HepG2 (cell line): ENCODE results near the gene ARAP1. TPM values are rescaled to one million over a fixed set of nuclear protein-coding genes. Genes with fewer than 3 reads are reported as not detected.

Experiments used
- ATAC-seq: fragments of 200-7000 bp; cut with Tn5 transposase; 3 replicates; pipeline ENCODE4 v1.9.1; 2020; ENCODE audit warnings: mild to moderate bottlenecking, moderate library complexity
- BruUV-seq: library from RNA; stranded (reverse); fragments of 400-500 nt; replicated peaks from 2 replicates; lab custom pipeline; 2021; lab: Mats Ljungman, UMichigan
- CTCF ChIA-PET: fragments of 300-600 bp; formaldehyde crosslinking; extraction: SDS; loops from one replicate; lab custom pipeline; 2021; ENCODE audit warnings: low total read pairs, inconsistent platforms, low intra/inter-chr PET ratio; lab: Yijun Ruan, JAX
- POLR2A ChIA-PET: fragments of 350-600 bp; sonication (Branson Sonifier 250); formaldehyde crosslinking; loops from one replicate; lab custom pipeline; 2020; ENCODE audit warnings: antibody characterized with exemption, inconsistent platforms; lab: Yijun Ruan, JAX
- DNase-seq: peaks from one replicate; pipeline ENCODE4 v3.0.0-alpha.2; 2015; ENCODE audit warnings: low spot score
- FAIRE-seq: peaks from 3 replicates; lab custom pipeline; 2011; peaks lifted over from hg19 to GRCh38; lab: Jason Lieb, UNC
- H2AFZ ChIP-seq: one replicate; pipeline ENCODE4 v1.6.1; 2011; ENCODE audit warnings: low read length, inconsistent platforms
- H3K27ac ChIP-seq: fragments of 300-600 bp; 3 replicates; pipeline ENCODE4 v1.8.0; 2011; ENCODE audit warnings: mixed run types, mild to moderate bottlenecking, mixed read lengths, low read length, inconsistent platforms; ENCODE audit not compliant: insufficient read depth; ENCODE audit errors: extremely low read length
- H3K27me3 ChIP-seq, 2 experiments: fragments of 200-600 bp in 1 of 2; 2 replicates in 1 of 2; 3 replicates in 1 of 2; pipeline versions ENCODE4 v1.6.0 to v1.8.0; 2011; ENCODE audit warnings: low read length in 2 of 2, mild to moderate bottlenecking in 2 of 2, moderate library complexity in 2 of 2, inconsistent platforms in 1 of 2; ENCODE audit not compliant: insufficient read depth in 2 of 2, control insufficient read depth in 1 of 2
- H3K36me3 ChIP-seq, 2 experiments: fragments of 200-600 bp in 1 of 2; replicated peaks in 1 of 2; 2 replicates in 1 of 2; 3 replicates in 1 of 2; pipeline versions ENCODE4 v1.5.1 to v1.8.0; 2011; ENCODE audit warnings: low read length in 2 of 2, inconsistent platforms in 1 of 2; ENCODE audit not compliant: insufficient read depth in 2 of 2, control insufficient read depth in 1 of 2
- H3K4me1 ChIP-seq: 2 replicates; pipeline ENCODE4 v1.5.1; 2012; ENCODE audit warnings: low read length, inconsistent platforms; ENCODE audit not compliant: insufficient read depth
- H3K4me2 ChIP-seq: 2 replicates; pipeline ENCODE4 v1.6.0; 2011; ENCODE audit warnings: low read depth, low read length, inconsistent platforms
- H3K4me3 ChIP-seq, 3 experiments: fragments of 200-600 bp in 1 of 3; sonication (generic), shearing (Covaris generic) in 1 of 3; replicated peaks in 1 of 3; 2 replicates each; pipeline ENCODE4 v1.5.1; 2011 to 2016; ENCODE audit warnings: low read length in 3 of 3, inconsistent platforms in 2 of 3, low read depth in 2 of 3, mild to moderate bottlenecking in 2 of 3, control low read depth in 1 of 3, mixed read lengths in 1 of 3; ENCODE audit not compliant: insufficient read depth in 1 of 3
- H3K79me2 ChIP-seq: one replicate; pipeline ENCODE4 v1.6.1; 2011; ENCODE audit warnings: low read length, inconsistent platforms; ENCODE audit not compliant: insufficient read depth
- H3K9ac ChIP-seq: 2 replicates; pipeline ENCODE4 v1.6.0; 2011; ENCODE audit warnings: mild to moderate bottlenecking, low read depth, low read length, inconsistent platforms; ENCODE audit not compliant: insufficient read depth
- H3K9me3 ChIP-seq: 2 replicates; pipeline ENCODE4 v1.5.1; 2012; ENCODE audit warnings: mild to moderate bottlenecking, low read length
- H4K20me1 ChIP-seq: 2 replicates; pipeline ENCODE4 v1.6.0; 2011; ENCODE audit warnings: inconsistent platforms, mild to moderate bottlenecking, low read length, moderate library complexity; ENCODE audit not compliant: insufficient read depth
- ARID4A ChIP-seq: sonication (generic); formaldehyde crosslinking; IDR thresholded peaks from 2 replicates; pipeline ENCODE4 v1.5.0; 2020; ENCODE audit warnings: mild to moderate bottlenecking, missing genetic modification reagents, borderline replicate concordance
- CEBPB ChIP-seq: IDR thresholded peaks from 2 replicates; pipeline ENCODE4 v1.6.1; 2011; ENCODE audit warnings: low read depth, low read length, improper control_type of control experiment, borderline replicate concordance
- PITX1 ChIP-seq: sonication (generic); formaldehyde crosslinking; IDR thresholded peaks from 2 replicates; pipeline ENCODE4 v1.5.1; 2020; ENCODE audit warnings: mild to moderate bottlenecking, missing genetic modification reagents
- RBM22 ChIP-seq: fragments of 200-400 bp; formaldehyde crosslinking; optimal IDR thresholded peaks from 2 replicates; pipeline ENCODE3; 2017; ENCODE audit warnings: mild to moderate bottlenecking, low read length, moderate library complexity
- TCF7L2 ChIP-seq: IDR thresholded peaks from 2 replicates; pipeline ENCODE4 v1.6.1; 2011; ENCODE audit warnings: mild to moderate bottlenecking, low read depth, low read length, moderate library complexity
- TEAD3 ChIP-seq: optimal IDR thresholded peaks from 2 replicates; pipeline ENCODE3; 2016; ENCODE audit warnings: borderline replicate concordance
- ZBTB39 ChIP-seq: sonication (generic); formaldehyde crosslinking; IDR thresholded peaks from 2 replicates; pipeline ENCODE4 v1.5.0; 2020; ENCODE audit warnings: missing genetic modification reagents
- ZFP37 ChIP-seq: sonication (generic); formaldehyde crosslinking; IDR thresholded peaks from 2 replicates; pipeline ENCODE4 v1.4.0; 2020; ENCODE audit warnings: missing genetic modification reagents, borderline replicate concordance
- ZFP90 ChIP-seq: sonication (generic); formaldehyde crosslinking; IDR thresholded peaks from 2 replicates; pipeline ENCODE4 v1.8.0; 2022; ENCODE audit warnings: missing genetic modification reagents, mild to moderate bottlenecking, inconsistent platforms, borderline replicate concordance
- ZFX ChIP-seq: sonication (generic); formaldehyde crosslinking; IDR thresholded peaks from 2 replicates; pipeline ENCODE4 v1.4.0; 2020; ENCODE audit warnings: mild to moderate bottlenecking, low read depth, missing genetic modification reagents, moderate library complexity
- ZNF691 ChIP-seq: sonication (generic); formaldehyde crosslinking; IDR thresholded peaks from 2 replicates; pipeline ENCODE4 v1.4.0; 2020; ENCODE audit warnings: missing genetic modification reagents, low read depth, mild to moderate bottlenecking, borderline replicate concordance
- ZNF709 ChIP-seq: sonication (generic); formaldehyde crosslinking; IDR thresholded peaks from 2 replicates; pipeline ENCODE4 v1.5.0; 2020; ENCODE audit warnings: mild to moderate bottlenecking, missing genetic modification reagents
- ZNF749 ChIP-seq: sonication (generic); formaldehyde crosslinking; IDR thresholded peaks from 2 replicates; pipeline ENCODE4 v1.8.0; 2022; ENCODE audit warnings: mild to moderate bottlenecking, missing genetic modification reagents, moderate library complexity, borderline replicate concordance
- WGBS: methylation state at CpG from one replicate; pipeline ENCODE4 v1.1.6; 2017; ENCODE audit warnings: low lambda C conversion rate; 5-methylcytosine and 5-hydroxymethylcytosine counted together
- in situ Hi-C: cut with HindIII; loops from 2 replicates; pipeline ENCODE4 v1.10.0; 2017; ENCODE audit warnings: low pct_unique_long_range_greater_than_20kb; ENCODE audit not compliant: extremely low pct_ligation_motif_present
- intact Hi-C: fragments of 100-400 bp; cut with micrococcal nuclease; formaldehyde crosslinking; loops from one replicate; pipeline ENCODE4 v1.10.0; 2022; ENCODE audit not compliant: unreplicated experiment
- polyA plus RNA-seq, 8 experiments: library from polyadenylated mRNA; depleted of rRNA in 3 of 8; stranded (reverse) in 7 of 8; unstranded in 1 of 8; fragments of >200 nt; fragmentation: Illumina TruSeq in 4 of 8; extraction: Trizol in 4 of 8; gene quantifications; 2 replicates each; pipeline versions ENCODE4 v1.2.1 to v1.2.3, GENCODE V29; 2011 to 2016; ENCODE audit warnings: low read depth in 4 of 8, missing spikeins in 1 of 8, mixed read lengths in 1 of 8; ENCODE audit not compliant: insufficient read depth in 1 of 8
- total RNA-seq, 5 experiments: library from RNA; depleted of rRNA; stranded (reverse); fragments of >200 nt; fragmentation: Illumina TruSeq; extraction: Trizol; gene quantifications; 2 replicates each; pipeline ENCODE4 v1.2.3, GENCODE V29; 2016; ENCODE audit warnings: low read depth in 1 of 5
- TF ChIP-seq, protein P1 (sequence below): sonication (generic); formaldehyde crosslinking; IDR thresholded peaks from 2 replicates; pipeline ENCODE4 v1.4.0; 2020; ENCODE audit warnings: mild to moderate bottlenecking, missing genetic modification reagents, borderline replicate concordance

Gene ARAP1
- total and polyA plus RNA-seq, 2 of the 13 experiments (the other 11 are each of a cell fraction or from before 2014, with no cell fraction given): 43.2 to 55.5 TPM

DNA sequence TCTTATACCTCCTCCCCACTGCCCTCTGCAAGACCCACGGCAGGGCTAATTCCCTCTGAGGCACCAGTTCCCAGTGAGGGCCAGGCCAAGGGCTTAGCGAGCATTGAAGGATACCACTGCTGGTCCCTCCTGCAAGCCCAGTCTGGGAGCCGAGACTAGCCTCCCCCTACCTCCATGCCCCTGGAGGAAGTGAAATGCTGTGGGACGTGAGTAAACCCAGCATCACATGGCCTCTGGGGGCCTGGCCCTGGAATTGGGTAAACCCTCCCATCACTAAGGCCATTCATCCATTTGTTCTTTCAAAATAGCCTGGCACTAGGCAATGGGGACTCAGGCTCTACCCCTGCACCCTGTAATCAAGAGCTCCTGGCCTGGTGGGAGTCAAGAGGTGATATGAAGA is 24.7 kb downstream of the ARAP1 start:
- ChIA-PET CTCF (no interaction called here), POLR2A (no interaction called here)
- ATAC-seq (no peak), DNase-seq (no peak), FAIRE-seq (no peak)
- no TSS peak for BruUV-seq
- intact Hi-C loops (loop anchor here (5.0 kb wide), 1 partner anchor 450 kb away; no protein-coding TSS in a partner anchor), in situ Hi-C loops (no loop called here)
- H3K27ac ChIP-seq: no peak overlapping the region
- H4K20me1 ChIP-seq: peaks cover 15% of the 10 kb centered on the region; the same call in 1 of the 2 replicates
- H2AFZ ChIP-seq: no peak overlapping the region
- no peak overlapping the region for H3K4me3 ChIP-seq
- no peak overlapping the region for H3K4me2 ChIP-seq
- H3K9me3 ChIP-seq: no peaks in the 10 kb centered on the region
- H3K36me3 ChIP-seq: peaks cover 25 to 56% of the 10 kb centered on the region in 2 experiments; a peak in 4 of 5 replicates
- H3K9ac ChIP-seq: no peak overlapping the region
- H3K27me3 ChIP-seq: no peaks in the 10 kb centered on the region
- no peaks in the 10 kb centered on the region for H3K4me1 ChIP-seq
- WGBS: 100% methylated on average over 4 of the region's 4 CpGs
- peaks cover 45% of the 10 kb centered on the region for H3K79me2 ChIP-seq
- TF ChIP-seq ZNF749: no peak
- TF ChIP-seq ZNF709 (CRISPR knock-in tag): no peak
- no peak for TF ChIP-seq ARID4A (CRISPR knock-in tag)
- no peak for TF ChIP-seq ZBTB39
- no peak for TF ChIP-seq CEBPB
- no peak for TF ChIP-seq ZFP37 (CRISPR knock-in tag)
- no peak for TF ChIP-seq ZFX
- TF ChIP-seq, protein P1, sequence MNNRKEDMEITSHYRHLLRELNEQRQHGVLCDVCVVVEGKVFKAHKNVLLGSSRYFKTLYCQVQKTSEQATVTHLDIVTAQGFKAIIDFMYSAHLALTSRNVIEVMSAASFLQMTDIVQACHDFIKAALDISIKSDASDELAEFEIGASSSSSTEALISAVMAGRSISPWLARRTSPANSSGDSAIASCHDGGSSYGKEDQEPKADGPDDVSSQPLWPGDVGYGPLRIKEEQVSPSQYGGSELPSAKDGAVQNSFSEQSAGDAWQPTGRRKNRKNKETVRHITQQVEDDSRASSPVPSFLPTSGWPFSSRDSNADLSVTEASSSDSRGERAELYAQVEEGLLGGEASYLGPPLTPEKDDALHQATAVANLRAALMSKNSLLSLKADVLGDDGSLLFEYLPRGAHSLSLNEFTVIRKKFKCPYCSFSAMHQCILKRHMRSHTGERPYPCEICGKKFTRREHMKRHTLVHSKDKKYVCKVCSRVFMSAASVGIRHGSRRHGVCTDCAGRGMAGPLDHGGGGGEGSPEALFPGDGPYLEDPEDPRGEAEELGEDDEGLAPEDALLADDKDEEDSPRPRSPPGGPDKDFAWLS: no peak
- TF ChIP-seq RBM22: no peak
- TF ChIP-seq TCF7L2: no peak
- no peak for TF ChIP-seq TEAD3 (CRISPR knock-in tag)
- no peak for TF ChIP-seq ZFP90 (CRISPR knock-in tag)
- TF ChIP-seq ZNF691 (CRISPR knock-in tag): no peak
- no peak for TF ChIP-seq PITX1
